Pancreas (tissue), 10 donors: ENCODE data around the gene INSRR. TPM values are rescaled to one million over a fixed set of nuclear protein-coding genes. Genes with fewer than 3 reads are reported as not detected.

Experiments
- ATAC-seq, 4 donors: fragments of 200-7000 bp; cut with Tn5 transposase; one replicate each; pipeline versions ENCODE4 v1.8.0 to v1.9.1; 2020; ENCODE audit warnings: mild to moderate bottlenecking in 4 of 4, moderate library complexity in 4 of 4
- DNase-seq, 6 donors: peaks; one replicate each; pipeline ENCODE4 v3.0.0-alpha.2; 2020
- FAIRE-seq: peaks from 2 replicates; lab custom pipeline; 2012; peaks lifted over from hg19 to GRCh38; lab: Jason Lieb, UNC
- H3K27ac ChIP-seq, 4 donors: fragments of 200-600 bp; sonication (generic); 1 replicate in 3 of 4; 2 replicates in 1 of 4; pipeline versions ENCODE4 v1.5.0 to v1.8.0; 2020
- H3K27me3 ChIP-seq, 4 donors: fragments of 200-600 bp; one replicate each; pipeline ENCODE4 v1.8.0; 2021
- H3K36me3 ChIP-seq, 3 donors: fragments of 200-600 bp; sonication (generic) in 1 of 3; one replicate each; pipeline versions ENCODE4 v1.5.0 to v1.8.0; 2020 to 2021
- H3K4me1 ChIP-seq, 3 donors: fragments of 200-600 bp; one replicate each; pipeline ENCODE4 v1.8.0; 2021
- H3K4me3 ChIP-seq, 4 donors: fragments of 200-600 bp; sonication (generic) in 2 of 4; one replicate each; pipeline versions ENCODE4 v1.5.0 to v1.8.0; 2020 to 2021
- H3K9me3 ChIP-seq, 4 donors: fragments of 200-600 bp; one replicate each; pipeline ENCODE4 v1.8.0; 2021
- whole genome bisulfite sequencing, 2 donors: extraction: QIAGEN DNeasy Blood & Tissue Kit; methylation state at CpG; one replicate each; pipeline ENCODE4 v1.1.7; 2013; 5-methylcytosine and 5-hydroxymethylcytosine counted together
- intact Hi-C, 3 donors: fragments of 100-400 bp; cut with DNase I; formaldehyde crosslinking; loops; one replicate each; pipeline versions ENCODE4 v1.11.1 to v1.14.2; 2022
- polyA plus RNA-seq, 2 donors: library from polyadenylated mRNA; stranded (reverse); fragments of 200-250 nt; gene quantifications; one replicate each; pipeline ENCODE4 v1.2.3, GENCODE V29; 2013
- total RNA-seq, 6 donors: library from RNA; stranded (reverse); fragmentation: NEBNext Ultra II Directional in 4 of 6; extraction: Animal tissue kit (Norgen Biotek cat#: 25700) in 4 of 6; gene quantifications; one replicate each; pipeline versions ENCODE4 v1.2.1 to v1.2.4, GENCODE V29; 2021 to 2023
- TF ChIP-seq, protein P1 (sequence below), 4 donors: fragments of 200-600 bp; sonication (generic) in 3 of 4; IDR thresholded peaks; one replicate each; pipeline versions ENCODE4 v1.5.0 to v1.8.0; 2021; ENCODE audit warnings: antibody characterized with exemption in 4 of 4
- donor health status: healthy with polysubstance abuse.
- donor health status: DM: no; HTN: no; CAD: no; lungs with moderate emphysema.
- donor health status: DM: no; HTN: no; CAD: no.
- donor health status: control.
- donor health status: control.
- donor health status: Bipolar disorder and iron deficiency.
- donor health status: DM: yes; HTN: yes; CAD: no.
- donor health status: DM: no; HTN: no; CAD: no.
- donor health status: DM: no; HTN: no; CAD: no.
- donor health status: DM: yes; HTN: yes; CAD: no.

The INSRR gene
- total and polyA plus RNA-seq, 8 donors, result 0.03 to 0.99 (median 0.18) TPM

DNA sequence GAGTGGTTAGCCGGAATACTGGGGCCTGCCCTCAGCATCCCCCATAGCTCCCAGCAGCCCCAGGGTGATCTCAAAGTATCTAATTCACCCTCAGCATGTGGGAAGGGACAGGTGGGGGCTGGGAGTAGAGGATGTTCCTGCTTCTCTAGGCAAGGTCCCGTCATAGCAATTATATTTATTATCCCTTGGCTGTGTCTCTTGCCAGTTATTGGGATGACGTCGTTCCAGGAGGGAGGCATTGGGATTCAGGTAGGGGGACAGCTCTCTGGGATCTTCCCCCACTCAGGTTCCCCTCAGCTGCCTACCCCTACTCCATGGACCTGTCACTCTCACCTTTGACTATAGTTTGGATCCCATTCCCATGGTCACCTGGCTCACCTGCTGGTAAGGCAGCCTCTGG is 22.7 kb upstream of the INSRR start:
- H3K4me3 ChIP-seq, result no peak overlapping the region
- TF ChIP-seq, protein P1, sequence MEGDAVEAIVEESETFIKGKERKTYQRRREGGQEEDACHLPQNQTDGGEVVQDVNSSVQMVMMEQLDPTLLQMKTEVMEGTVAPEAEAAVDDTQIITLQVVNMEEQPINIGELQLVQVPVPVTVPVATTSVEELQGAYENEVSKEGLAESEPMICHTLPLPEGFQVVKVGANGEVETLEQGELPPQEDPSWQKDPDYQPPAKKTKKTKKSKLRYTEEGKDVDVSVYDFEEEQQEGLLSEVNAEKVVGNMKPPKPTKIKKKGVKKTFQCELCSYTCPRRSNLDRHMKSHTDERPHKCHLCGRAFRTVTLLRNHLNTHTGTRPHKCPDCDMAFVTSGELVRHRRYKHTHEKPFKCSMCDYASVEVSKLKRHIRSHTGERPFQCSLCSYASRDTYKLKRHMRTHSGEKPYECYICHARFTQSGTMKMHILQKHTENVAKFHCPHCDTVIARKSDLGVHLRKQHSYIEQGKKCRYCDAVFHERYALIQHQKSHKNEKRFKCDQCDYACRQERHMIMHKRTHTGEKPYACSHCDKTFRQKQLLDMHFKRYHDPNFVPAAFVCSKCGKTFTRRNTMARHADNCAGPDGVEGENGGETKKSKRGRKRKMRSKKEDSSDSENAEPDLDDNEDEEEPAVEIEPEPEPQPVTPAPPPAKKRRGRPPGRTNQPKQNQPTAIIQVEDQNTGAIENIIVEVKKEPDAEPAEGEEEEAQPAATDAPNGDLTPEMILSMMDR (IDR thresholded peaks at IDR 0.05), result no peak
- no peaks in the 10 kb centered on the region for H3K9me3 ChIP-seq
- FAIRE-seq (no peak), DNase-seq (no peak), ATAC-seq (no peak)
- no peaks in the 10 kb centered on the region for H3K27me3 ChIP-seq
- H3K4me1 ChIP-seq, result no peaks in the 10 kb centered on the region
- intact Hi-C loops, result no loop called here
- no peaks in the 10 kb centered on the region for H3K36me3 ChIP-seq
- 74 to 79% methylated on average over 4 of the region's 4 CpGs for WGBS, 2 donors
- no peak overlapping the region for H3K27ac ChIP-seq

DNA sequence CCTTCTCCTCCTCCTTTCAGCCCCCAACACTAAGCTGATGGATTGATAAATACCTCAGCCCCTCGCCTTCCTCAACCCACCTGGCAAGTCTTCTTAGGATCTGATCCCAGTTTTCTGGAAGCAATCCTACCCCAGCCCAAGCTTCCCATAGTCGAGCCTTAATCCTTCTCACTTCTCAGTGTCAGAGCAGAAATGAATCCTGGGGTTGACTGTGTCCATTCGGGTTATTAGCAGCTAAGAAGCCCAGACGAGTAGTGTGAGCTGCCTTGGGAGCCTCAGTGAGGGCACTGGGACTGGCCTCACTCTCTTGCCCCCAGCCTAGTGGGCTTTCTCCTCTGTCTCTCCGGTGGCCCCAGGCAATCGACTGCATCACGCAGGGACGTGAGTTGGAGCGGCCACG is 22.2 kb upstream of the INSRR start:
- H3K27me3 ChIP-seq, result no peaks in the 10 kb centered on the region

DNA sequence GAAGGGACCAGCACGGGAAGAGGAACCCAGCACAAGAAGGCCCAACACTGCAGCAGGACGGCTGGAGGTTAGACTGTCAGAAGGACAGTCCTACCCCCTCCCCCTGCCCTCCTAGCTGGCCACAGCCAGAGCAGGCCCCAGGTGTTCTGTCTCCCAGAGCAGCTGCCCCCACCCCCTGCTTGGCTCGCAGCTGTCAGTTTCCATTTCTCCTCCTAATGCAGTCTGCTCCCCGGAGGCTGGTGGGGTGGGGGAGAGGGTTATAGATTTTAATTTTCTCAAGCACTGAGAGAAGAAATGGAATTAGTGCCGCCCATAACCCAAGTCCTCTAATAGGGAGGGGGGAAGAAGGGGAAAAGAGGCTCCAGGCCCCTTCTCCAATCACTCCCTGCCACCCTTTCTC is 21.6 kb upstream of the INSRR start:
- no peak for ATAC-seq

More for the DNA sequence above, 22.2 kb upstream of the INSRR start:
- DNase-seq (no peak), ATAC-seq (no peak), FAIRE-seq (no peak)
- Histone ChIP-seq H3K9me3 (no peaks in the 10 kb centered on the region), H3K4me3 (no peak overlapping the region), H3K36me3 (no peaks in the 10 kb centered on the region), H3K4me1 (no peaks in the 10 kb centered on the region), H3K27ac (no peak overlapping the region)
- TF ChIP-seq, protein P1 (IDR thresholded peaks at IDR 0.05), result no peak
- intact Hi-C loops, result no loop called here
- WGBS, 2 donors, result 54 to 65% methylated on average over 10 of the region's 10 CpGs

DNA sequence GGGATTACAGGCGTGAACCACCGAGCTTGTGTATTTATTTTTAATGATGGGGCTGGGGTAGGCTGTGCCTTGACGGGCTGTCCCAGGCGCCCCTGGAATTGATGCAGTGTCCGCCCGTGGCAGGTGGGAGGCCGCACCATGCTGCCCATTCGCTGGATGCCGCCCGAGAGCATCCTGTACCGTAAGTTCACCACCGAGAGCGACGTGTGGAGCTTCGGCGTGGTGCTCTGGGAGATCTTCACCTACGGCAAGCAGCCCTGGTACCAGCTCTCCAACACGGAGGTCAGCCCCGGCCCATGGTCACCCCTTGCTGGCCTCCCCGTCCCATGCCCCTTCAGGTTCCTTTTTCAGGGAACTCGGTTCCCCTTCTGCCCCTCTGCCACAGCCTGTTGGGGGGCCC is 21.0 kb upstream of the INSRR start:
- 89 to 91% methylated on average over 21 of the region's 21 CpGs for WGBS, 2 donors
- Histone ChIP-seq H3K27ac (no peak overlapping the region), H3K9me3 (no peaks in the 10 kb centered on the region), H3K4me3 (no peak overlapping the region), H3K4me1 (no peaks in the 10 kb centered on the region), H3K27me3 (no peaks in the 10 kb centered on the region), H3K36me3 (no peaks in the 10 kb centered on the region)
- no peak for ATAC-seq
- intact Hi-C loops, result no loop called here
- peak in 1 of 6 donors; percentile 38 for DNase-seq
- TF ChIP-seq, protein P1 (IDR thresholded peaks at IDR 0.05), result no peak
- FAIRE-seq, result no peak

More for the DNA sequence above, 21.6 kb upstream of the INSRR start:
- DNase-seq (peak in 1 of 6 donors; percentile 37), FAIRE-seq (no peak)
- no peaks in the 10 kb centered on the region for H3K9me3 ChIP-seq
- intact Hi-C loops, result no loop called here
- TF ChIP-seq, protein P1 (IDR thresholded peaks at IDR 0.05), result no peak
- no peak overlapping the region for H3K27ac ChIP-seq
- H3K36me3 ChIP-seq, result no peaks in the 10 kb centered on the region
- H3K27me3 ChIP-seq, result no peaks in the 10 kb centered on the region
- WGBS, 2 donors, result 32 to 42% methylated on average over 5 of the region's 5 CpGs
- H3K4me1 ChIP-seq, result no peaks in the 10 kb centered on the region
- H3K4me3 ChIP-seq, result no peak overlapping the region

DNA sequence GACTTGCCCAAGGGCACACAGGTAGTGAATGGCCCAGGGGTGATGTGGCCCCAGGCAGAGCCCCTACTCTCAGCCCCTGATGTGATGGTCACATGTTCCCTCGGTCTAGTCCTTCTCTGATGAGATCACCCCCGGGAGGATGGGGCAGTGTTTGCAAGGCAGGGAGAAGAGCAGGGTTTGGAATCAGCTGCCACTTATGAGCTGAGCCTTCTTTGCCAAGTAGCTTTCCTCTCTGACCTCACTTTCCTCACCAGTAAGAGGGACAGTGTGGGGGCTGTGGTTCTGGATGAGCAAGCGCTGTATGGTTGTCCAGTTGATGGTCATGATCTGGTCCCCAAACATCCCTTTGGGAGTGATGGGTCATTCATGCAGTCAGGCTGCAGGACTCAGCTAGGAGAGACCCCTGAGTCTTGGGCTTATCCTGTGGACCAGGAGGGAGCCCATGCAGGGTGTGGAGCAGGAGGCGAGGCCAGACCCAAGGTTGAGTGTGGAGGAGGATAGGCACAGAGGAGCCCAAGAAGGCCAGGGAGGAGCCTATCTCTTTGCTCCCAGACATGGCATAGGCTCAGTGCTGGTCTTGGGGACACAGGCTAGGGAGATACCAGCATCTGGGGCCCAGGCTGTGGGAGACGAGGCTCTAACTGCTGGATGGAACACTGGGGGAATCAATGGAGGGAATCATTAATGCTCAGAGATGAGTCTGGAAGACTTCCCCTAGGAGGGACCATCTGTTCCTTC is 18.7 kb upstream of the INSRR start:
- Histone ChIP-seq H3K36me3 (no peaks in the 10 kb centered on the region), H3K27ac (no peak overlapping the region), H3K4me3 (no peak overlapping the region), H3K4me1 (no peaks in the 10 kb centered on the region), H3K9me3 (no peaks in the 10 kb centered on the region), H3K27me3 (no peaks in the 10 kb centered on the region)
- TF ChIP-seq, protein P1 (IDR thresholded peaks at IDR 0.05), result no peak
- WGBS, 2 donors, result 74 to 82% methylated on average over 5 of the region's 5 CpGs
- FAIRE-seq, result no peak
- DNase-seq, result peak in 1 of 6 donors; percentile 20
- ATAC-seq, result no peak
- intact Hi-C loops, result no loop called here
